SK-MEL-5 (cell line): ENCODE results near the gene FOXA3. TPM values are rescaled to one million over a fixed set of nuclear protein-coding genes. Genes with fewer than 3 reads are reported as not detected.
"Not testable (repeated sequence)": the region's sequence is repeated elsewhere in the genome, so short reads cannot be mapped to it uniquely, and the experiment has no call there.

ENCODE experiments used
- DNase-seq: peaks from one replicate; pipeline ENCODE4 v3.0.0-alpha.2; 2016; ENCODE audit warnings: low read depth, low spot score
- in situ Hi-C: cut with HindIII; loops from 2 replicates; pipeline ENCODE4 v1.10.0; 2016; ENCODE audit warnings: low sequenced_read_pairs, high pct_unique_total_duplicates, low pct_unique_long_range_greater_than_20kb
- total RNA-seq: library from RNA; depleted of rRNA; stranded (reverse); fragments of >200 nt; shearing (Covaris generic); gene quantifications from 2 replicates; pipeline ENCODE4 v1.2.3, GENCODE V29; 2014

Gene FOXA3
- total RNA-seq, 1 experiment from 2014 or later, result not detected

- in situ Hi-C loops, result no loop called here
- DNase-seq, result no peak
Observed at GRCh38 chr19:45864629-45865082, 530 bp downstream of the FOXA3 start.

DNA sequence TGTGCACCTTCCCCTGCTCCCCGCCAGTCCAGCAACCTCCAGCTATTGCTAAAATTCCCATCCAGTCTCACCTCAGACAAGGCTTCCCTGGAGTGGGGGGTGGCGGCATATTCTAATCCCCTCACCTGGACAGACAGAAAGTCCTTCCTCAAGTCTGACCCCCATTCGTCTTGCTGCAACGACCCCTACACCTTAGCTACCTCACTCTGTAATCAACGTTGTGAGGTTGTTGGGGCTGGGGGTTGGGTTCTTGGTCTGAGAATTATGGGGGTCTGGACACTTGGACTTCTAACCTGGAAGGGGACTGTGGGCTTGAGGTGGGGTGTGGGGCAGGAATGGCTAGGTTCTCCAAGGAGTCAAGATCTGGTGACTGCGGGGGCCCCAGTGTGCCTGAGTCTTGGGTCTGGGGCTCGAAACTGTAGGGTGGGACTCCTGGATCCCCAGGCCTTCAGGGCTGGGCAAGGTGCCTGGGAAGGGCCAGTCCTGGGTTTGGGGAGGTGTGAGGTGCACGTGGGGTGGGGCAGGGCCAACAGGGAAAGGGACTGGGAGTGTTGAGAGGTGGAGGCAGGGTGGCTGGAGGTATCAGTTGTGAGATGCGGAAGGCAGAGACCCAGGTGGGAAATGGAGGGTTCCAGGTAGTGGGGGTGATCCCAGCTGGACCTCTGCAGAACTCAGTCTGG lies 1.3 kb downstream of the FOXA3 start:
- no peak for DNase-seq
- in situ Hi-C loops, result no loop called here

GRCh38 chr19:45866400-45867176 lies 2.5 kb downstream of the FOXA3 start:
- in situ Hi-C loops, result no loop called here
- no peak for DNase-seq

GRCh38 chr19:45867241-45867640 lies 3.1 kb downstream of the FOXA3 start:
- in situ Hi-C loops, DNase-seq: not testable (repeated sequence)

DNA sequence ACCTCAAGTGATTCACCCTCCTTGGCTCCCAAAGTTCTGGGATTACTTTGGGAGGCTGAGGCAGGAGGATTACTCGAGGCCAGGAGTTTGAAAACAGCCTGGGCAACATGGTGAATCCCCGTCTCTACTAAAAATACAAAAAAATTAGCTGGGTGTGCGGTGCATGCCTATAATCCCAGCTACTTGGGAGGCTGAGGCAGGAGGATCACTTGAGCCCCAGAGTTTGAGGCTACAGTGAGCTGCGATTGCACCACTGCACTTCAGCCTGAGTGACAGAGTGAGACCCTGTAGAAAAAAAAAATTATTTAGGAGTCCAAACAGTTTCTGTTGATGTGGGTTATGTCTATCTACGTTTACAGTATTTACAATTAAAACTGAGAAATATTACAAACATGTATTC lies 6.7 kb downstream of the FOXA3 start:
- in situ Hi-C loops, result no loop called here
- DNase-seq, result no peak

DNA sequence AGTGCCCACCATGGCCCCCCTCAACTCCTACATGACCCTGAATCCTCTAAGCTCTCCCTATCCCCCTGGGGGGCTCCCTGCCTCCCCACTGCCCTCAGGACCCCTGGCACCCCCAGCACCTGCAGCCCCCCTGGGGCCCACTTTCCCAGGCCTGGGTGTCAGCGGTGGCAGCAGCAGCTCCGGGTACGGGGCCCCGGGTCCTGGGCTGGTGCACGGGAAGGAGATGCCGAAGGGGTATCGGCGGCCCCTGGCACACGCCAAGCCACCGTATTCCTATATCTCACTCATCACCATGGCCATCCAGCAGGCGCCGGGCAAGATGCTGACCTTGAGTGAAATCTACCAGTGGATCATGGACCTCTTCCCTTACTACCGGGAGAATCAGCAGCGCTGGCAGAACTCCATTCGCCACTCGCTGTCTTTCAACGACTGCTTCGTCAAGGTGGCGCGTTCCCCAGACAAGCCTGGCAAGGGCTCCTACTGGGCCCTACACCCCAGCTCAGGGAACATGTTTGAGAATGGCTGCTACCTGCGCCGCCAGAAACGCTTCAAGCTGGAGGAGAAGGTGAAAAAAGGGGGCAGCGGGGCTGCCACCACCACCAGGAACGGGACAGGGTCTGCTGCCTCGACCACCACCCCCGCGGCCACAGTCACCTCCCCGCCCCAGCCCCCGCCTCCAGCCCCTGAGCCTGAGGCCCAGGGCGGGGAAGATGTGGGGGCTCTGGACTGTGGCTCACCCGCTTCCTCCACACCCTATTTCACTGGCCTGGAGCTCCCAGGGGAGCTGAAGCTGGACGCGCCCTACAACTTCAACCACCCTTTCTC lies 8.2 kb downstream of the FOXA3 start:
- in situ Hi-C loops, result no loop called here
- no peak for DNase-seq

DNA sequence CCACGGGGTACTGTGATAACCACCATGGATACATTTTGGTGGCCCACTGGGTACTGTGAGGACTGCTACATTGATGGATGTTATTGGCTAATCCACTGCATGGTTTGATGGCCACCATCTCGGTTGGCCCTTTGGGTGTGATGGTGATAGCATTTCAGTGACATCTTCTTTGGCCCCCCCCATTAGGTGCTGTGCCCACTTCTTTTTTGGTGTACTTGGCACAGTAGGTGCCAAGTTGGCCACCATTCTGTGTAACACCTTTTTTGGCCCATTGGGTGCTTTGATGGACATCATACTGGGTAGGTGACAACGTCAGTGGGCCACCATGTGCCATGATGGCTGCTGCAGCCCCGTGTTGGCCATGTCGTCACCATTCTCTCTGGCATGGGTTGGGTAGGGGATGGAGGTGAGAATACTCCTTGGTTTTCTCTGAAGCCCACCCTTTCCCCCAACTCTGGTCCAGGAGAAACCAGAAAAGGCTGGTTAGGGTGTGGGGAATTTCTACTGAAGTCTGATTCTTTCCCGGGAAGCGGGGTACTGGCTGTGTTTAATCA lies 9.2 kb downstream of the FOXA3 start:
- DNase-seq, result no peak
- in situ Hi-C loops, result no loop called here

DNA sequence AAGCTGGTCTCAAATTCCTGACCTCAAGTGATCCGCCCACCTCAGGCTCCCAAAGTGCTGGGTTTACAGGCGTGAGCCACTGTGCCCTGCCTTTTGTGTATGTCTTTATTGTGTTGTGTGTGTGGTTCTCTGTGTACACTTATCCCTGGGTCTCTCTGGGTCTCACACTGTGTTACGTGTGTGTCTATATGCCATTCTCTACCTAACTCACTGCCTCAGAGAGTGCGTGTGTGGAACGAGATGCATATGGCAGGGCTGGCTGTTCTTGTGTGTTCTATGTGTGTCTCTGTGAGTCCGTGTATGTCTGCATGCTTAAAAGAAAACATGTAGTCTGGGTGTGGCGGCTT lies 10.5 kb downstream of the FOXA3 start:
- no peak for DNase-seq
- in situ Hi-C loops, result no loop called here

- in situ Hi-C loops, result no loop called here
- DNase-seq, result no peak
Observed at GRCh38 chr19:45876161-45876410, 12.0 kb downstream of the FOXA3 start.

DNA sequence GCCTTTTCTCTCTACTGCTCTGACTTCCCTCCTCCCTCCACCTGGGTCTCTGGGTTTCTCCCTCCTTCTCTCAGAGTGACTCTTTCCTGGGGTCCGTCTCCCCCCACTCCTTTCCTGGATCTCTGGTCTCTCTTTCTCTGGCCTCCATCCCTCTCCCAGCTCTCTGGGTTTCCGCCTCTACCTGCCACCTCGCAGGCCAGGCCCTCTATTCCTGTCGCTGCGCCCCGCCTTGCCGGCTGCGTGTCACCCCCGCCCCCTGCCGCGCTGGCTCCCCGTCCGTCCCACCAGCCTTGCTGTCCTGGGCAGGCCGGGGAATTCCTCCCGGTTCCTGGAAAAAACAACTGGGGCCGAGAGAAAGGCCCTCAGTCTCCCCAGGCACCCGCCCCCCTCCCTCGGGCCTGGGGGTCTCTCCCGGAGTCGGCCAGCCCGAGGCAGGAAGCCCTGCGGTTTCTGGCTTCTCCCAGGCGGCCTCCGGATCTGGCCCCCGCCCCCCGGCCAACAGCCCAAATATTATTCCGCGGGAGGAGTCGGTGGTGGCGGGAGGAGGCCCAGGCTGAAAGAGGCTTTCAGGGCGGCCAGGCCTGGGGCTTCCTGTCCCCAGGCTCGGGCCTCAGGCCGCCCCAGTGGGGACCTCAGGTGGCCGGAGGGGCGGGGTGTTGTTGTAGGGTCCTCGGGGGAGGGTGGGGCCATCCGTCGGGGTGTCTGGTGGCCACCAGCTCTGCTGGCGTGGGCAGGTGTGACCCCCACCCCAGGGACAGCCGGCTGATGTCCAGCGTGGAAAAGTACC lies 12.5 kb downstream of the FOXA3 start:
- no peak for DNase-seq
- in situ Hi-C loops, result no loop called here

DNA sequence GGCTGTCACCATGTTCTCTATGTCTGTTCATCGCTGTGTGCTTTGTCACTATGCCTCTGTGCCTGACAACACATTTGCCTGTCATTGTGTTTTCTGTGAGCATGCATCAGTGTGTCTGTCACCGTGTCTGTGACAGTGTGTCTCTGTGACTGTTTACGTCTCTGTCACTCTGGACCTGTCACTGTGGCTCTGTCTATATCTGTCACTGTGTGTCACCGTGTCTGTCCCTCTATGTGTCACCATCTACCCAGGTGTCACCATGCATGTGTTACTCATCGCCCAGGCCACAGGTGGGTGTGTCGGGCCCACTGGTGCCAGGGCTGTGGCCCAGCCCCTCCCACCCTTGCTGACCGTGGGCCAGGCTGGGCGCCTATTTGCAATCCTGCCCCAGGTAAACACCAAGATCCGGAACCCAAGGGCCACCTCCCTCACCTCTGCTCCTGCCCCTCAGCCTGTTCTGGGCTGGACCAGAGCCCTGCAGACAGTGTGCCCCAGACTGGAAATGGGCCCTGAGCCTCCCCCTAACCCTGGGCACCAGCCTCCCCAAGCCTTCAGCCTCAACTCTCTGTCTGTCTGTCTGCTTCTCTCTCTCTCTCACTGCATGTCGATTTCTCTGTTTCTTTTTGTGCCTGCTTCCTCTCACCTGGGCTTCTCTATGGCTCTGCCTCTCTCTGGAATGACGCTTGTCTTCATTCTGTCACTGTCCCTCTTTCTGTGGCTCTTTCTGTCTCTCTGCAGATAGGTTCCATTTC lies 14.1 kb downstream of the FOXA3 start:
- no peak for DNase-seq
- in situ Hi-C loops, result no loop called here

GRCh38 chr19:45879055-45879454 lies 14.9 kb downstream of the FOXA3 start:
- in situ Hi-C loops, result no loop called here
- DNase-seq, result peak; percentile 22

GRCh38 chr19:45879971-45880370 lies 15.8 kb downstream of the FOXA3 start:
- DNase-seq, result no peak
- in situ Hi-C loops, result no loop called here

GRCh38 chr19:45881082-45881908 lies 17.2 kb downstream of the FOXA3 start:
- in situ Hi-C loops, result no loop called here
- no peak for DNase-seq

DNA sequence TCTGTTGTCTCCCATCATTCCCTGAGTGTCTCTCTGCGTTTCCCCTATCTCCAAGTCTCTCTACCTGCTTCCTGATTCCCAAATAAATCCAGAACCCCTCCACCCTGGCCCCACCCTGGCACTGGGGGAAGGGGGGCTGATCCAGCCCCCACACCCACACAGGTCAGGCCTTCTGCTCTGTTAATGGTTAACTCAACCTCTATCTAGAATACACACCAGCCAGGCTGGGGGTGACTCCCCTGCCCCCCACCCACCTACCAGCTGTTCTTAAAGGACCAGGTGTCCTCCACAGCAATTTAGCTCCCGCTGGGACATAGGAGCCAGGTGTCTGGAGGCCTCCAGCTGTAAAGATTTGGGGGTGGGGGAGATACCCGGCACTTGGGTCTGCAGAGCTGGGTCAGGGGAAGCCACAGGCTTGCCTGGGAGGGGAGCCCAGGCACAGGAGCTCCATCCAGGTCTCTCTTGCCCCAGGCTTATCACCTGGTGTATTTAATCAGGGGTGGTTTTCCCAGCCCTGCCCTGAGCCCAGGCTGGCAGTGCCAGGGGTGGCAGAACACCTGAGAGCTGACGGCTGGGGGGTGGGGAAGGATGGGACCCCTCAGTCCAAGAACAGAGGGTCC lies 17.9 kb downstream of the FOXA3 start:
- no peak for DNase-seq
- in situ Hi-C loops, result no loop called here
